Measurements from ENCODE around the gene EIF4G3.
A peak's percentile ranks its signal among the peaks of the same experiment; 100 is the strongest.
"Not testable (repeated sequence)": the region's sequence is repeated elsewhere in the genome, so short reads cannot be mapped to it uniquely, and the experiment has no call there.

Gene EIF4G3

GRCh38 chr1:21100481-21100921 is 76.2 kb downstream of the EIF4G3 start:
- no peak for DNase-seq (ENCODE audit: low spot score)

- DNase-seq (ENCODE audit: low spot score), result no peak
Measured at GRCh38 chr1:21099869-21100131, 76.9 kb downstream of the EIF4G3 start.

- DNase-seq (ENCODE audit: low spot score), result no peak
Measured at GRCh38 chr1:21099034-21099868, 77.4 kb downstream of the EIF4G3 start.

DNA sequence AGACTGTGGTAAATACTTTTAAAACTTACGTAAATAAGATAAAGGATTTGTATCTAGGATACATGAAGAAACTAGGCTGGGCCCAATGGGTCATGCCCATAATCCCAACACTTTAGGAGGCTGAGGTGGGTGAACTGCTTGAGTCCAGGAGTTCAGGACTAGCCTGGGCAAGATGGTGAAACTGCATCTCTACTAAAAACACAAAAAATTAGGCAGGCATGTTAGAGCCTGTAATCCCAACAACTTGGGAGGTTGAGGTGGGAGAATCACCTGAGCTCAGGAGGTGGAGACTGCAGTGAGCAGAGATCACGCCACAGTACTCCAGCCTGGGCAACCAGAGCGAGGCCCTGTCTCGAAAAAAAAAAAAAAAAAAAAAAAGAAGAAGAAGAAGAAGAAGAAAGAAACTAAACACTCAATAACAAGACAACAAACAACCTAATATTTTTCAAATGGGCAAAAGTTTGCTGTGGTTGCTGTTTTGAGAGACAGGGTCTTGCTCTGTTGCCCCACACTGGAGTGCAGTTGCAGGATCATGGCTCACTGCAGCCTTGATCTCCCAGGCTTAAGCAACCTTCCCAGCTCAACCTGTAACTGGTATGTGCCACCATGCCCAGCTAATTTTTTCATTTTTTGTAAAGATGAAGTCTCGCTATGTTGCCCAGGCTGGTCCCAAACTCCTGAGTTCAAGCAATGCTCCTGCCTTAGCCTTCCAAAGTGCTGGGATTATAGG is 78.3 kb downstream of the EIF4G3 start:
- no peak for DNase-seq (ENCODE audit: low spot score)

- no peak for DNase-seq (ENCODE audit: low spot score)
Measured at GRCh38 chr1:21097729-21098128, 79.0 kb downstream of the EIF4G3 start.

- no peak for DNase-seq (ENCODE audit: low spot score)
Measured at GRCh38 chr1:21095976-21096375, 80.7 kb downstream of the EIF4G3 start.

DNA sequence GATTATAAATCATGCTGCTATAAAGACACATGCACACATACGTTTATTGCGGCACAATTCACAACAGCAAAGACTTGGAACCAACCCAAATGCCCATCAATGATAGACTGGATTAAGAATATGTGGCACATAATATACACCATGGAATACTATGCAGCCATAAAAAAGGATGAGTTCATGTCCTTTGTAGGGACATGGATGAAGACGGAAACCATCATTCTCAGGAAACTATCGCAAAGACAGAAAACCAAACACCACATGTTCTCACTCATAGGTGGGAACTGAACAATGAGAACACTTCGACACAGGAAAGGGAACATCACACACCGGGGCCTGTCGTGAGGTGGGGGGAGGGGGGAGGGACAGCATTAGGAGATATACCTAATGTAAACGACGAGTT is 82.4 kb downstream of the EIF4G3 start:
- DNase-seq (ENCODE audit: low spot score), result not testable (repeated sequence)

GRCh38 chr1:21093271-21093958 is 83.3 kb downstream of the EIF4G3 start:
- not testable (repeated sequence) for DNase-seq (ENCODE audit: low spot score)

GRCh38 chr1:21092545-21092944 is 84.2 kb downstream of the EIF4G3 start:
- not testable (repeated sequence) for DNase-seq (ENCODE audit: low spot score)

- DNase-seq (ENCODE audit: low spot score), result not testable (repeated sequence)
Measured at GRCh38 chr1:21091053-21091690, 85.5 kb downstream of the EIF4G3 start.

- no peak for DNase-seq (ENCODE audit: low spot score)
Measured at GRCh38 chr1:21090463-21090862, 86.2 kb downstream of the EIF4G3 start.

- DNase-seq (ENCODE audit: low spot score), result no peak
Measured at GRCh38 chr1:21089731-21090130, 87.0 kb downstream of the EIF4G3 start.

DNA sequence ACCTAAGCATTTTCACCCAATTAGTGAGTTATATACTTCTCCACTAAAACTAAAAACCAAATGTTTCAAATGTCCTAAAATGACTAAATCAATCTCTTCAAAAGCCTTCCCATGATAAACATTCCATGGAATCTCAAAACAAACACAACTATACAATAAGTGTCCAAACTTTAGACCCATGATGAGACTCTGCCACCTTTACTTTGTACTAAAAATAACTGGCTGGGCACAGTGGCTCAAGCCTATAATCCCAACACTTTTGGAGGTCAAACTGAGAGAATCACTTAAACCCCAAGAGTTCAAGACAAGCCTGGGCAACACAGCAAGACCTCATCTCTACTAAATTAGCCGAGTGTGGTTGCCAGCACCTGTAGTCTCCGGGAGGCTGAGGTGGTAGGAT is 87.4 kb downstream of the EIF4G3 start:
- no peak for DNase-seq (ENCODE audit: low spot score)

GRCh38 chr1:21084111-21084810 is 92.4 kb downstream of the EIF4G3 start:
- no peak for DNase-seq (ENCODE audit: low spot score)

DNA sequence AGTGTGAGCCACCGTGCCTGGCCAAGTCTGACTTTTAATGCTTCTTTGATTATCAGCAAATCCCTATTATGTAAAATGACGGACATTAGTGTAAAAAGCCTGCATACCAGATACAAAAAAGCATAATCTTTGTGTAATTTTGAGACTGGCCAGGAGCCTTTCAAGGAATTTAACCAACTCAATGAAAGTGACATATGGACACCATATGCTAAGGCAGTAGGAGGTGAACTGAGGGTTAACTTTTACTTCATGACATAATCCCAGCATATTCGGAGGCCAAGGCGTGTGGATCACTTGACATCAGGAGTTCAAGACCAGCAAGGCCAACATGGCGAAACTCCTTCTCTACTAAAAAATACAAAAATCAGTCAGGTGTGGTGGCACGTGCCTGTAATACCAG is 94.6 kb downstream of the EIF4G3 start:
- DNase-seq (ENCODE audit: low spot score), result no peak

DNA sequence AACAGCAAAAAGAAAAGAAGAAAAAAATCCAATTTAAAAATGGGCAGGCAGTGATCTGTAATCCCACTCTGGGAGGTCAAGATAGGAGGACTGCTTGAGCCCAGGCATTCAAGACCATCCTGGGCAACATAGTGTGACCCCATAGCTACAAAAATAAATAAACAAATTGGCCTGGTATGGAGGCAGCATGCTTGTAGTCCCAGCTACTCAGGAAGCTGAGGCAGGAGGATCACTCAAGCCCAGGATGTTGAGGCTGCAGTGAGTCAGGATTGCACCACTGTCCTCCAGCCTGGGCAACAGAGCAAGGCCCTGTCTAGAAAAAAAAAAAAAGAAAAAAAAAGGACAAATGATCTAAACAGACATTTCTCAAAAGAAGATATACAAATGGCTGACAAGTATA is 99.6 kb downstream of the EIF4G3 start:
- DNase-seq (ENCODE audit: low spot score), result no peak

GRCh38 chr1:21072721-21073120 is 104.0 kb downstream of the EIF4G3 start:
- DNase-seq (ENCODE audit: low spot score), result peak; percentile 22

GRCh38 chr1:21069549-21069948 is 107.1 kb downstream of the EIF4G3 start:
- peak; percentile 35 for DNase-seq (ENCODE audit: low spot score)

- no peak for DNase-seq (ENCODE audit: low spot score)
Measured at GRCh38 chr1:21068937-21069336, 107.8 kb downstream of the EIF4G3 start.

GRCh38 chr1:21067551-21068227 is 109.0 kb downstream of the EIF4G3 start:
- DNase-seq (ENCODE audit: low spot score), result no peak

DNA sequence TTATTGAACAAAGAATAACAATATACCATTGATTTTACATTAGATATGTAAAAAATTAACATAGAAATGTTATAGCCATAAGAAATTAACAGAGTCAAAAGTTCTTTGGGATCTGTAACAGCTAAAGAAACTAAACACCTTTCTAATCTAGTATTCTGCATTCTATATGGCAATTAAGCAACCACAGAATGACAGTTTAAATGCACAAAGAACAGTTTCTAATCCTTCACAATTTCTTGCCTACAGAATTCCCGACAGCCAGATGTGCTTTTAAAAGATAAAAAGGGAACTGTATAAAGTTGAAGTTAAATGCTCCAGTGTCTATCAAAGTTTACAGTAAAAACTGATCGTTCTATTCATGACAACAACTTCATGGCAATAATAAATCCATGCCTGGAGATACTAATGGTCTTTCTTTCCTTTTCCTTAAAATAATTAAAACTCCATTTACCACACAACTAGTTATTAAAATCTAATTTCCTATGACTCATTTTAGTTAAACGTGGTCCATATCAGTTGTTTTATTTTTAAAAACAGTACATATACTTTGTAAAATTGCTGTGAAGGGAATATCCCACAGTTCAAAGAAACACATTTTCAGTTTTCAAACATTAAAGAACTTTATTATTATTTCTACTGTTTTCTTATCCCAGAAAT is 110.2 kb downstream of the EIF4G3 start:
- DNase-seq (ENCODE audit: low spot score), result no peak

Data from hepatic stellate cell (primary cell).